A673 (cell line): ENCODE results near the gene CBLL2.

Source experiments
- CTCF ChIP-seq: fragments of 300-800, 200-600 bp; sonication (generic); conservative IDR thresholded peaks from 2 replicates; pipeline ENCODE4 v1.5.1; 2017; ENCODE audit warnings: low read depth, mild to moderate bottlenecking, antibody characterized with exemption, low read length, moderate library complexity, mixed read lengths
- EZH2 ChIP-seq: fragments of 200-600 bp; sonication (generic); IDR thresholded peaks from 2 replicates; pipeline ENCODE4 v1.6.1; 2017; ENCODE audit warnings: borderline replicate concordance, low read depth, mild to moderate bottlenecking, mixed read lengths, antibody characterized with exemption, low read length; ENCODE audit not compliant: poor library complexity, severe bottlenecking

- TF ChIP-seq CTCF = no peak
- TF ChIP-seq EZH2 = no peak
Measured at GRCh38 chrX:22276781-22277180, 4.1 kb downstream of the CBLL2 start.
